HG03196 (cell line): Measurements from ENCODE around the gene NPLOC4.

Experiments used
- ATAC-seq: cut with Tn5 transposase; IDR thresholded peaks from one replicate; pipeline ENCODE4 v1.9.1; 2021; ENCODE audit not compliant: unreplicated experiment

Gene NPLOC4

DNA sequence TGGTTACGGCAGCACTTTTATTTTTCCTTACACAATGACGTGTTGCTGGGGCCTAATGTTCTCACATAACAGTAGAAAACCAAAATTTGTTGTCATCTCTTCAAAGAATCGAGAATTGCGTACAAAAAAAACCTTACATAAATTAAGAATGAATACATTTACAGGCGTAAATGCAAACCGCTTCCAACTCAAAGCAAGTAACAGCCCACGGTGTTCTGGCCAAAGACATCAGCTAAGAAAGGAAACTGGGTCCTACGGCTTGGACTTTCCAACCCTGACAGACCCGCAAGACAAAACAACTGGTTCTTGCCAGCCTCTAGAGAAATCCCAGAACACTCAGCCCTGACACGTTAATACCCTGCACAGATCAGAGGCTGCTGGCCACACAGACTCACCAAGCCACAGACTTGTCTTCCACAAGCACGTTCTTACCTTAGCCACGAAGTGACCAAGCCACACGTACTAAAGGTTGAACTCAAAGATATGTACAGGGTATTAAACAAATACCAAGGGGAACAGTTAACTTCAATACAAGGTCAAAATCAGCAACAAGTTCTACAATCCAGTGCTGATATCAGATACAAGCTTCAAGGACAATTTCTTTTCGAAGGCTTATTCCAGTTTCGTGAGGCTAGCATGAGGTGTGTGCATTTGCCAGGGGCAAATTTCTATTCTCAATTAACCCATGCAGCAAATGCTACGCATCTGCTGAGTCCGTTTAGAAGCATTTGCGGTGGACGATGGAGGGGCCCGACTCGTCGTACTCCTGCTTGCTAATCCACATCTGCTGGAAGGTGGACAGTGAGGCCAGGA, 126.7 kb downstream of the NPLOC4 start:
- ATAC-seq: no peak

DNA sequence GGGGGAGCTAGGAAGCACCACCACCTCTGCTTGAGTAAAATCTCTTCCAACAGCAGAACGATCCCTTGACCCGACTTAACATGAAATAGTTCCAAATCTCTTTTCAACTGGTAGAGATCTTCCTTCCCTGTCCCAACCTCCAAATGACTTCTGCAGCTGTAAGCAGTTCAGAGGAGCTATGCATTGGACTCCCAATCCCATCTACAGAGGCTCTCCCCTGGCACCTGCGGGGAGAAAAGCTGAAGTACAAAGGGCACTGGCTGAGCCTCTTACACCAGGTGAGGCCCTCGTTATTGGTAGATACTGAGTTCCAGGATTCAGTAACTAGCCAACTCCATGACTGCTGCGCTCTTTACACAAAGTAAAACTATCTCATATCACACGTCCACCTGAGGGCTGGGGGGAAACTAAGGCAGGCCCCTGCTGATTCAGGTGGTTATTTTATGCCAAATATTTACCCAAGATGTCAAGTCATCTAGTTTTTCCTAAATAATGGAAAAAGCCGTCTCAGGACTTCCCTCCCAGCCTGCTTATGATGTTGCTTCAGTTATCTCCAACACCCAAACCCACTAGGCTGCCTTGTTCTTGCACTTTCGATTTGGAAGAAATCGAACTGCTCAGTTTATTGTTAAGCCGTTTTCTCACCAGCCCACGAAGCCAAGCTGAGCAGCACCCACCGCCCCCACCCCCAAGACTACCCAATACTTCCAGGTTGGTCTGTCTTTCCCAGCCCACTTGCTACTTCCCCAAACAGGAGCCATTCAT, 127.5 kb downstream of the NPLOC4 start:
- no peak for ATAC-seq

DNA sequence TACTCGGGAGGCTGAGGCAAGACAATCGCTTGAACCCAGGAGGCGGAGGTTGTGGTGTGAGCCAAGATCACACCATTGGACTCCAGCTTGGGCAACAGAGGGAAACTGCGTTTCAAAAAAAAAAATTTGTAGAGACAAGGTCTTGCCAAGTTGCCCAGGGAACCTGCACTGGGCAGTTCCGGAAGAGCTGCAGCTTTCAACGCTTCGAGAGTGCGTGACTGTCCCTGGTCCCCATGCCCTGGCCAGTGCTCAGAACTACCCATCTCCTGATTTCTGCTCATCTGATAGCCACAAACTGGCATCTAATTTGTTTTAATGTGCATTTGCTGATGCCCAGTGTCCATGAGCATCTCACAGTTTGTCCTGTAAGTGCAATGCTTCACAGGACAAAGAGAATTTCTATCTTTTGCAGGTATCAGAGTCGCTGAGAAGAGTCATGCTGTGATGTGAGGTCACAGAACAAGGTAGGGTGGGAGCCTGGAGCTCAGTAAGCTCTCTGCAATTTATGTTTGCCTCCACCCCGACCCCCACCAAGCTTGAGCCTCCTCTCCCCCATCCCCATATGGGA, 128.2 kb downstream of the NPLOC4 start:
- ATAC-seq: no peak
